DOHH2 (cell line): ENCODE measurements around the gene DBR1.

Experiments used
- EZH2phosphoT487 ChIP-seq: fragments of 200-600 bp; sonication (generic); IDR thresholded peaks from 2 replicates; pipeline ENCODE4 v1.6.1; 2017; ENCODE audit warnings: borderline replicate concordance, mild to moderate bottlenecking, antibody characterized with exemption, low read length, moderate library complexity, mixed read lengths
- TF ChIP-seq, protein P1 (sequence below): fragments of 200-600 bp; sonication (generic); IDR thresholded peaks from one replicate; pipeline ENCODE4 v1.5.1; 2014; ENCODE audit warnings: antibody characterized with exemption, mild to moderate bottlenecking, low read depth, low read length; ENCODE audit not compliant: poor library complexity, severe bottlenecking

GRCh38 chr3:138124706-138125355 lies 49.9 kb downstream of the DBR1 start:
- TF ChIP-seq EZH2phosphoT487 = no peak
- TF ChIP-seq, protein P1, sequence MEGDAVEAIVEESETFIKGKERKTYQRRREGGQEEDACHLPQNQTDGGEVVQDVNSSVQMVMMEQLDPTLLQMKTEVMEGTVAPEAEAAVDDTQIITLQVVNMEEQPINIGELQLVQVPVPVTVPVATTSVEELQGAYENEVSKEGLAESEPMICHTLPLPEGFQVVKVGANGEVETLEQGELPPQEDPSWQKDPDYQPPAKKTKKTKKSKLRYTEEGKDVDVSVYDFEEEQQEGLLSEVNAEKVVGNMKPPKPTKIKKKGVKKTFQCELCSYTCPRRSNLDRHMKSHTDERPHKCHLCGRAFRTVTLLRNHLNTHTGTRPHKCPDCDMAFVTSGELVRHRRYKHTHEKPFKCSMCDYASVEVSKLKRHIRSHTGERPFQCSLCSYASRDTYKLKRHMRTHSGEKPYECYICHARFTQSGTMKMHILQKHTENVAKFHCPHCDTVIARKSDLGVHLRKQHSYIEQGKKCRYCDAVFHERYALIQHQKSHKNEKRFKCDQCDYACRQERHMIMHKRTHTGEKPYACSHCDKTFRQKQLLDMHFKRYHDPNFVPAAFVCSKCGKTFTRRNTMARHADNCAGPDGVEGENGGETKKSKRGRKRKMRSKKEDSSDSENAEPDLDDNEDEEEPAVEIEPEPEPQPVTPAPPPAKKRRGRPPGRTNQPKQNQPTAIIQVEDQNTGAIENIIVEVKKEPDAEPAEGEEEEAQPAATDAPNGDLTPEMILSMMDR = no peak
